ENCODE measurements around the gene NIT1.

Gene NIT1, protein sequence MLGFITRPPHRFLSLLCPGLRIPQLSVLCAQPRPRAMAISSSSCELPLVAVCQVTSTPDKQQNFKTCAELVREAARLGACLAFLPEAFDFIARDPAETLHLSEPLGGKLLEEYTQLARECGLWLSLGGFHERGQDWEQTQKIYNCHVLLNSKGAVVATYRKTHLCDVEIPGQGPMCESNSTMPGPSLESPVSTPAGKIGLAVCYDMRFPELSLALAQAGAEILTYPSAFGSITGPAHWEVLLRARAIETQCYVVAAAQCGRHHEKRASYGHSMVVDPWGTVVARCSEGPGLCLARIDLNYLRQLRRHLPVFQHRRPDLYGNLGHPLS

DNA sequence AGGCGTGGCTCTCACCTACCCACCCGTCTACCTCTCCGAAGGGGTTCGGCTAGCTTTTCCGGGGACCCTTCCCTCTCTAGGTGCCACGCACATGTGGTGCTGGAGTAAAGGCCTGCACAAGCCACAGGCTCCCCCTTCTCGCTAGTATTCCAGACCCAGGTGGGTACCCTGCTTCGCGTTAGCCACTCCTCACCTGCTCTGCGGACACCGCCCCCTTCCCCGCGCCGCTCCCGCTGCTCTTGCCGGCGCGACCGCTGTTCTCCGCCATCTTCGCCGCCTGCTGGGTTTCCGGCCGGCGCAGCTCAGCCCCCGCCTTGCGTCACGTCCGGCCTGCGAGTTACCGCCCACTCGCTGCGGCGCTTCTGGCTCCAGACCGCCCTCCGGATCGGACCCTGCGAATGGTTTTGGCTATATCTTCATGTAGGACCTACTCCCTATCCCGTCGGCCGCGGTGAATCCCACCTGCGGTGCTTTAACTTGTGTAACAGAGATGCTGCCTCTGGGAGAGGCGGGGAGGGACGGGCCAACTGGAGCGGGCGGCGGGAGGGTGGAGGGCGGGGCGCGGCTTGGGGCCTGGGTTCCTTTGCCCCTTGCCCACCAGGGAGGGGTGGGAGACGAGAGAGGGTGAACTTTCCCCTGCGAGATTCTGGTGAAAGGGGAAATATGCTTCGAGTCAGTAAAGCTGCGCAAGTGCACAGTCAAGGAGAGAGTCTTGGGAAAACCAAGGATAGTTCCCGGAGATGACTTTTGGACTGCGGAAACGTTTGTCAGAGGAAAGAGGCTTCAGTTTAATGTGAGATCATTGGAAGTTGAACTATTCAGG lies at the start of gene NIT1, which contains the start of gene PFDN2:
NIT1 (plus strand) TSS at position 347 of the 823 bp plus-strand sequence; CDS start at position 419, 72 bp downstream.
PFDN2 (minus strand) TSS at position 279 of the 823 bp plus-strand sequence; CDS start at position 268, 11 bp downstream.
- peak; percentile 94 for DNase-seq (ENCODE audit: low spot score)

DNA sequence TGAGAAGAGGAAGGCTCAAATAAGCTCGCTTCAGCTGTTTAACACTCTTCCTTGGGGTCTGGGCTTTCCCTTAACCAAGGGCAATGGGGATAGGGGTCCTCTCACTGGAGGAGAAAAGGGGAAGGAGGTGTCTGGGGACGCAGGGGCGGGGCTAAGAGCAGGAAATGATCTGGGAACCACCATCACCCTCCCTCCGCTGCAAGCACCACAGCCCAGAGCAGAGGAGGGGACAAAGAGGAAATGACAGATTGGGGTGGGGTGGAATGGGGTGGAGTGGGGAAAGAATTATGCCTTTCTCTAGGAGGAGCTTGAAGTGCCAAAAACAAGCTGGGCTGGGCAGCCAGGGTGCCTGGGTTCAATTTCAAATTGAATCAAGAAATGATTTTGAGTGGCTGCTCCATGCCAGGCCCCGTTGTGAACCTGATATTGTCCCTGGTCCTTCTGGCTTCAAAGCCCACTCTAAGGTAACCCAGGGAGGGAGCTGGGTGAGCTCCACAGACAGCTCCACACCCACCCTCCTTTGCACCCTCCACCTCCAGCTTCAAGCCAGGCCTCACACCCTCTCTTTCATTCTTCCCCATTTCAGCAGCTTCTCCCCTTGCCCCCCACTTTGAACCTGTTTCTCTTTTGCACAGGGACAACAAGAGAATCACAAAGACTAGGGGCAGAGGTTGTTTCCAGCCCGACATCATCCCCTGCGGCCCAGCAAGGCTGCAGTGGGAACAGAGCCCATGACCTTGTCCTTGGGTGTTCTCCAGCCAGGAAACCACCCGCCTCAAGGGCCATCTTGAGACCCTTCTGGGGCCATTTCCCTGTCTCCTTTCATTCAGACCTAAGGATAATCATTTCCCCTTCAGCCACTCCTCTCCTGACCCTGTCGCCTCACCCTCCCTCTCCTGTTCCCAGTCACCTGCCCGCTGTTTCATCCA lies 49.3 kb upstream of the NIT1 start:
- DNase-seq (ENCODE audit: low spot score), result peak; percentile 82

DNA sequence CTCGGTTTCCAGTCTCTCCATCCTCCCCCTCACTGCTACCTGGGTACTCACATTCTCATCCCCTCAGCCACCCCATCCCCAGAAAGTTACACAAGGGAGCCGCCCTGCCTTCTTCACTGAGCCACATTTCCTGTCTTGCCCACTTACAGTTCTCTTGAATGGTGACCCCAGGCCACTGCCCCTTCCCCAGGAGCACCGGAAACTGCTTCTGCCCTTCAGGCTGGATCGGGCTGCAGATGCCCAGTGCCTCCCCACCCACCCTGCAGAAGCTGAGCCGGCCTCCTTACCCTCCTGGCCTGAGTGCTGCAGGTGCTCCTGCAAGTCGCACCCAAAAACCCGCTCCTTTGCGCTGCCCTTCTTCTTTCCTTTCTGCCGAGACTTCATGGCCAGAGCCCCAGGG lies 48.7 kb upstream of the NIT1 start:
- DNase-seq (ENCODE audit: low spot score), result peak; percentile 47

DNA sequence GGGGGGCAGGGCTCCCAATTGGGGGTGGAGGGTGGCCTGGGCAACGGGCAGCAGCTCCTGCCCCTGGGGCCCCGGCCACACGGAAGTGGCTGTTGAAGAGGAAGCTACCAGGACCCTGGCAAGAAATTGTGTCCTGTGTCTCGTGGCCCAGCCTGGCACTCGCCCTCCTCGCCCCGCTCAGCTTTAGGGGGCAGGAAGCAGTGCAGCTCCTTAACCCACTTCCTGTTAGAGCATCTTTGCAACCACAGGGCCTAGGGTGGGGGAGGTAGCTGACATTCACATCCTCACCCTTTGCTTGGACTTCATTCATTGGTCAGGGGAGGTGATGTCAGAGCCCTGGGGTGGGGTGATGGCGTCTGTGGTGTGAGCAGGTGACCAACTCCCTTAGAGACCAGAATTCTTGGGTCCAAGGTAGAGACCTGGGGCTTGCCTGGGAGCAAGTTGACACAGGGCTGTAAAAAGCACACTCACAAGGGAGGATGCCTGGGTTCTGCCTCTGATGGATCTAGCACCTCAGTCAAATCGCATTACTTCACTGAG lies 48.1 kb upstream of the NIT1 start, which contains the start of gene ARHGAP30:
ARHGAP30 (minus strand) TSS at position 161 of the 540 bp plus-strand sequence. CDS start 267 bp downstream, outside the sequence.
- peak; percentile 96 for DNase-seq (ENCODE audit: low spot score)

DNA sequence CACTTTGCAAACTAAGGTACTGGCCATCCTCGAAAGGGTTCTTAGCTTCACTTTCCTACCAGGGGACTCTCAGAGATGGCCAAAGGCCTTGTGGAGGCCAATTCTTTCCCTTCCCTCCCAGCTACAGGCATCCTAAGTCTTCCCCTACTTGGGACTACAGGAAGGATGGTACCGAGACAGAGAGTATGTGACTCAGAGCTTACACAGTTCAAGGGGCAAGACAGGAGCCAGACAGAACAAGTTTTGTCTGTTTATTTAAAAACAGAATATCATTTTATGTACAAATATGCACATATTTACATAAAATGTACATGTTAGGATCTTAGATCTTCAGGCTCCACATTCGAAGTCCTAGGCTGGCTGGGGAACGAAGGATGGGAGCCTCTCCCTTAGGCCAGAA lies 47.1 kb upstream of the NIT1 start:
- DNase-seq (ENCODE audit: low spot score), result no peak

DNA sequence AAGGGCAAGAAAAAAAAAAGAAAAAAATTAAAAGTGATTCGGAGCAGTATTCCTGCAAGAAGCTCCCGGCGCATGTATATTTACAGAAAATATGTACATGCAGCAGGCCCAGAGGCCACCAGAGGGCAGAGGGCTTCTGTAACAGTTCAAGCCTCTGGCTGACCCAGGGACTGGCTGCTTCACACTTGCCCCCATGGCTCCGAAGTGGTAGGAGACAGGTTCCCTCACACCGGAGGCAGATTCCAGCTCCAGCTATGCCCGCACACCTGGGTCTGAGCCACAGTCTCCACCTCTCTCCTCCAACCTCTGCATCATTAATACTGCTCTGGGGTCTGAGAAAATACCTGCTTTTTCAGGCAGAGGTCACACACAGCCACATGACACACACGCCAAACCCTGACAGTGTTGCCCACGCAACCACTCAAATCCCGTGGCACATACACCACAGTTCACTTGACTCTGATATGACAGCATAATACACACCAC lies 46.0 kb upstream of the NIT1 start:
- peak; percentile 74 for DNase-seq (ENCODE audit: low spot score)

DNA sequence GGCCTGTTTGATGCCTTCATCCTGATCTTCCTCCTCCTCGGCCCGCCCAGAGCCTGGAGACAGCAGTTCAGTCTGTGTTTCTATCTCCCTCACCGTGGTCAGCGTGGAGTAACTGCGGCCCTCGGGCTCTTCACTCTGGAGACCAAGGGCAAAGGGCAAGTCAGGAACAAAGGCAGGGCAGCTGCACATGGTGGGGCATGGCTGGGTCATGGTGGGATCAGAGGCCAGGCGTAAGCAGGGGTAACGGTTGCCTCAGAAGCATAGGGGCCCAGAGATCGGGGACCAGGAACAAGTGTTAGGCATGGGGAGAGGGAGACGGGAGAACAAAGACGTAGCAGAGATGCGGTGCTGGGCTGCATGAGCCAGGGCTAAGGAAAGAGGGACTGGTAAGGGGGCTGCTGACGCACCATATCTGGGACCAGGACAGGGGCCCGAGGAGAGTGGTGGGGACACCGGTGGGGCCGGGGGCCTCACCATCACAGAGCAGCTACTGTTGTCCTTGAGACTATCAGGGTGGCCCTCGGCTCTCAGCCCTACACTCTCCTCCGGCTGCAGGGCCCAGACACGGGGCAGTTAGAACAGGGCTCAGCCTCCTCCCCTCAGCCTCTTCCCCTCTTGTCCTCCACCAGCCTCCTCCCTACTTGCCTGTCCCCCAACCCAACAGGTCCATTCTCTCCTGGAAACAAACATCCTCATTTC lies 45.0 kb upstream of the NIT1 start:
- DNase-seq (ENCODE audit: low spot score), result no peak

DNA sequence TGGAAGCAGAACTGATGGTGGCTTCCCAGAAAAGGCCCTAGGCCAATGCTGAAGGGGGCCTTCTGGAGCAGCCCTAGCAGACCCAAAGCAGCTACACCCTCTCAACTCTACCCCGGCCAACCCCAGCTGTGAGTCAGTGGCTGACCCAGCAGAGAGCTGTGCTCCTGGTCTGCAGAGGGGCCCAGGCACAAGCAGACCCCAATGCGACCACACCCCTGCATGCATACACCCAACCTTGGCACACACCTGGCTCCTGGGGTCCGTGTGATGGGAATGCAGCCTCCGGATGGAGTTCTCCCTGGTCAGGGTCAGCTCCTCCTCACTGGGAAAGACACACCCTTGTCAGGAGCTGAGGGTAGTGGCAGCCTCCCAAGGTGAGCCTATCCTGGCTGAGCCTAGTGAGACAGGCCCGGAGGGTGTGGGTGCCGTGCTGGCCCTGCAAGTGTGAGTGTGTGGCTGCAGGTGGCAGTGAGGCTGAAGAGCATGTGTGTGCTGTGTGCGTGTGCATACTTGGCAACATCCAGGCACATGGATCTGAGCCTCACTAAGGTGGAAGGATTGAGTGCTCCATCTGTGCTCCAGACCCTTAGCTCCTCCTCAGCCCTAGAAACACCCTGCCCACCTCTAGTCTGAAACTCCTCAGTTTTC lies 44.3 kb upstream of the NIT1 start:
- DNase-seq (ENCODE audit: low spot score), result no peak

DNA sequence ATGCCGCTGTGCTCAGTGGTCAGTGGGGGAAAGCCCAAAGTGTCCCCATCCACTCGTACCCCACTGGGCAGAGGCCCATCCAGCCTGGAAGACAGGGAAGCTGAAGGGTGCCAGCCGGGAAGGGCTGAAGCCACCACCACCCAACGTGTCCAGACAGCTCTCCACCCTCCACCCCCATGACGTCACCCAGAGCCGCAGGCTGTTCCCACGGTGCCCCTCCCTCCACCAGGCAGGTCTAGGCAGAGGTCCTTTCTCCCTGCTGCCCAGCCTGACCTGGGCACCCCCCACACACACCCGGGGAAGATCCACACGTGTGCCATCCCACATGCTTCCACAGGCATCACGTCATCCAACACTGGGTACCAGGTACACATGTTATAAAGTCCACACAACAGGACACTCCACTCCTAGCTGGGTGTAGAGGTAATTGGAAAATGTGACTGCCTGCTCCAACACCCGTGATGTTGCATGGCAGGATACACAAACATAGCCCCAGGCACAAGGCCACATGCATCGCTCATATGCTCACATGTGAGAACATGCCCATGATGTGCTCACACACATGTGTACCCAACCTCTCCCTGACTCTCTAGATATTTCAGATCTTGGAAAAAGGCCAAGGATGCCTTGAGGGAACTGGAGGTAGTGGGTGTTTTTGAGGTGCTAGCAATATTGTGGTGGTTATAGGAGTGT lies 43.1 kb upstream of the NIT1 start:
- no peak for DNase-seq (ENCODE audit: low spot score)

DNA sequence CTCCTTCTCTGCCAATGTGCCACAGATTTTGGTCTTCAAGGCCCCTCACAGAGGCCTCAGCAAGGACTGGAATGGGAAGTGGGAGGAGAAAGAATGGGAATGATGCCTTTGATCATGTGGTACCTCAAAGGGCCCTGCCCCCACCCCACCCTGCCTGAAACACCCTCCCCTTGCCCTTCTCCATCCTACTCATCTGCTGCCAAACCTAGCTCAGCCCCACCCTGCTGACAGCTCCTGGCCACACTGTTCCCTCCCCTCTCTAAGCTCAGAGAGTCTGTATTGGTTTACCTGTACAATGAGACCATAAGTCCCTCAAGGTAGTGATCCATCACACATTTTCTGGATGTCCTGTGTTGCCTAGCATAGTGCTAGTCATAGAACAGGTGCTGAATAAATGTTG lies 41.5 kb upstream of the NIT1 start:
- DNase-seq (ENCODE audit: low spot score), result no peak

DNA sequence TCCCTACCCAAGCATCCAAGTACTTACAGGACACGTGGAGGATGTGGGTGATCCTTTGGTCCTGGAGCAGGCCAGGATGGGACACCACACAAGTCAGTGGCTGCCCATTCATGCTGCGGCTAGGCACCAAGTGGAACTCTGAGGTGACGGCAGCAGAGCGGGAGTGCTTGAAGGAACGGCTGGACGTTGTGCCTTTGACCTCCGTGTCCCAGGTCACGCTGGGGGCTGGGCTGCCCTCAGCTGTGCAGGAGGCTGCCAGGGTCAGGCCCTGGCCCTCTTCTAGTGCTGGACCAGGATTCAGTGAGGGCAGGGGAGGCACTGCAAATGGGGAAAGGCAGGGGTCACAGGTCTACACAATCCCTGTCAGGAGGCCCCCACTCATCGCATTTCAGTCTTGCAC lies 40.5 kb upstream of the NIT1 start:
- DNase-seq (ENCODE audit: low spot score), result no peak

DNA sequence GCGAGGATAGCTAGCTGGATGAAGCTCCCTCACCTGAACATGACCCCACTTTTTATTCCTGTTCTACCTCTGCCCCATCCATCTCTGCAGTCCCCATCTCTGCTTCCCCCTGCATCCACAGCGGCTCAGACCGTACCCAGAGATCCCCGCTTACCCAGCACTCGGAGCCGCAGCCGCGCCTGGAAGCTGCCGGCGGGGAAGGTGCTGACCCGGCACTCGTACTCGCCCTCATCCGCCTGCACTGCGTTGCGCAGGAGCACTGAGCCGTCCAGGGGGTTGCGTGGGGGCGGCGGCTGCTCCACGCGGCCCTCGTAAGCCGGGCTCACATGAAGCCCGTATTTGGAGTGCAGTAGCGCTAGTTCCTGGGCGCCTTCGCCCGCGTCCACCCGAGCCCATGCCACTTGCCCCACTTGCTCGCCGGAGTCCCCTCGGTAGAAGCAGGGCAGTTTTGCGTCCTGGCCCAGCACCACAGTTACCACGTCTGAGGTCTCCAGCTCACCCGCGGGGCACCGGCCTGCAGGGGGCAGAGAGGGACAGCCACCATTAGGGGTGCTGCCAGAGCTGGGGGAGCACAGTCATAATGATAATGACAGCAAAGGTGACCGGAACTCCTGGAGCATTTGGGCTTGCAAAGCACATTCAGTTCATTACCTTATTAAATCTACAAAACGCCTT lies 38.3 kb upstream of the NIT1 start:
- no peak for DNase-seq (ENCODE audit: low spot score)

DNA sequence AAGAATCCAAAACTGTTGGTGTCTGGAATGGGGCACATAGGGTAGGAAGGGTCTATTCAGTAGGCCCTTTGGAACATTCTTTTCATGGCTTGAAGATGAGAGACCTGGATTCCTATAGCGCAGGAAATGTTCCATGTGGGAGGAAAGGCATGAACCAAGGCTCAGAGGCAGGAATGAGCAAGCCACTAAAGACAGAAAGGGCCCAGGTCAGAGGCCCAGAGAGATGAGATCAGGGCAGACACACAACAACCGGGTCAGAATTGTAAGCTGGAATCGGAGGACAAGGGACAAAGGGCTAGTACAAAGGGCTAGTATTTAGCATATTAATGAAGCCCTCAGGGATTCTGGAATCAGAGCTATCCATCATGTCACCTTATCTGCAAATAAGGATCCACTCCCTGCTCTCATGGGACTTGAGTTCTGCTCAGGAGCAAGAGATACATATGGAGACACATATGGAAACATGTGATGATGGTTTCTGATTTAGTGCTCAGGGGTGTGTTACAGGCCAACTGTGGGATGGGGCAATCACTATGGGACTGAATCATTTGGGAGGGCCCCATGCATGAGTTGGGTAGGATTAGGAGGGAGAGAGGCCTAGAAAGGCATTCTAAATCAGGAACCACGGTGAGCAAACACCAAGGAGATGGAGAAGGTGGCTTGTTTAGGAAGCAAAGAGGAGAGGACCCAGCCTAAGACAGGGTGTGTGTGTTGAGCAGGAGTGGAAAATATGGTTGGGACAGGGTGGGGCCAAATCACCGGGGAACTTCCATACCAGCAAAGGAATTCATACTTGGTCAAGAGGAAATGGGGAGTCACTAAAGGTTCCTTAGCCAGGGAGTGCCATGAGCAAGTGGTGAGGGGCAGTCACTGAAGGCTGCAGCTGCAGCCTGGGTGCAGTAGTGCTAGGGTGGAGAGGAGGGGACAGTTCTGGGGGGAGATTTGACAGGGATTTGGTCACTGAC lies 37.2 kb upstream of the NIT1 start:
- no peak for DNase-seq (ENCODE audit: low spot score)

DNA sequence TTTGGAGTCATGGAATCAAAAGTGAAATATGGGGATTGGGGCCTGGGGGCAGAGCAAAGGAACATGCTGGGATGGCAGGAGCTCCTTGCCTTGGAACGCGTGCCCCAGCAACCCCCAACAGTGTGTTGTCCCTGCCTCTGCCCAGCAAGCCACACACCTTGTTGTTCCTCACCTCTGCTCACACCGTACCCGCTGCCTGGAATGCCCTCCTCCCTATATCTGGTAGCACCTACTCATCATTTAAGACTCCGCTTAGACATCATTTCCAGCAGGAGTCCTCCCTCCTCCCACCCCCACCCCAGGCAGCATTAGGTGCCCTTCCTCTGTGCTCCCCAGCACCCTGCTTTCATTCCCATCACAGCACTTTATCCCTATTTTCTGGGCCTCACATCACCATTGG lies 36.4 kb upstream of the NIT1 start:
- DNase-seq (ENCODE audit: low spot score), result no peak

DNA sequence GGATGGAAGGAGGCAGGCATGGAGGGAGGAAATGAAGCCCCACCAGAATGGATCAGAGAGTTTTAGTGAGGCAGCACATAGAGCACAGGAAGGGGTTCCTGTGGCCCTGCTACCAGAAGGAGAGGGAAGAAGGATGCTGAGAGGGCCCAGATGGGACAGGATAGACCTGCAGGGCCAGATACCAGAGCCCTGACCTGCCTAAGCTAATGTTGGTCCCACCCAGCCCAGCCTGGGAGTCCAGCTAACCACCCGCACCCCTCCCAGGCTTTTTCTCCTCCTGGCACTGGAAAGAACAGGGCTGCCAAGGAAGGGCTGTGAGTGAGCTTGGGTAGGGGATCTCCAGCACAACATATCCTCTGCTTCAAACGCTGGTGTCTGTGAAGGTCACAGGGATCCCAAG lies 35.4 kb upstream of the NIT1 start:
- no peak for DNase-seq (ENCODE audit: low spot score)

DNA sequence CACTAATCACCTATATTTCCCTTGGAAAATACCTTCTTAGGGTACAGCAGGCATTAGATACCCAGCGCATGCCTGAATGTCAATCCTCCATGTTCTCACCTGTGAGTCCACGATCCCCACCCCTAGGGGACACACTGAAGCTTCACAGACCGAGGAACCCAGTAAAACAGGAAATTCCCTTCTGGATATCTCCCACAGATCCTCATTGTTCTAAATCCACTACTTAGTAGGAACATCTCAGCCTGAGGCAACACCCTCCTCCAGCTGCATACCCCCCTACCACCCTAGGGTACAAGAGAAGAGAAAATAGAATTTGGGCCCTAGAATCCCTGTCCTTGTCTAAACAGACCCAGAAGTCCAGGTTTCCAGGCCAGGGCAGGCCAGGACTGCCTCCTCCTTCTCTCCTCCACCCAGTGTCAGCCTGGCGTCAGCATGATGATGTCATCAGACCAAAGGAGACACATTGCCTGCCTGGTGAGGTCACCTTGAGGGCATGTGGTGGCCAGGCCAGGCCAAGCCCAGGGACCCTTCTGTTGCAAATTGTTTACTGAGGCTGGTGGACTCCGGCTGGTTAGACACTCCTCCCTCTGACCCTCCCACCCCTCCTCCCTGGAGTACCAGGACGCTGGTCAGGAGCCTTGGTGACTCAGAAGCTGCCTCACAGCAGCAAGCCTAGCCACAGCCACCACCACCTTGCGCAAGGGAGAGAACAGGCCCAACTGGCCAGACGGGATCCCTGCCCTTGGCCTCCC lies 34.7 kb upstream of the NIT1 start:
- no peak for DNase-seq (ENCODE audit: low spot score)

Data from NAMALWA (cell line).